Gastrocnemius medialis (tissue), 4 donors: ENCODE measurements around the gene EHD1.

Experiments used
- POLR2A ChIP-seq, 2 donors: fragments of 450-650 bp; IDR thresholded peaks; one replicate each; pipeline ENCODE4 v1.6.1; 2017; ENCODE audit warnings: antibody characterized with exemption in 2 of 2, mild to moderate bottlenecking in 2 of 2, moderate library complexity in 2 of 2
- TF ChIP-seq, protein P1 (sequence below), 5 experiments: fragments of 450-650 bp in 3 of 5; fragments of 200-600 bp in 2 of 5; sonication (generic) in 2 of 5; IDR thresholded peaks in 4 of 5; conservative IDR thresholded peaks in 1 of 5; 1 replicate in 4 of 5; 2 replicates in 1 of 5; pipeline ENCODE4 v1.5.1; 2016 to 2019; ENCODE audit warnings: antibody characterized with exemption in 5 of 5, mild to moderate bottlenecking in 3 of 5, moderate library complexity in 3 of 5

DNA sequence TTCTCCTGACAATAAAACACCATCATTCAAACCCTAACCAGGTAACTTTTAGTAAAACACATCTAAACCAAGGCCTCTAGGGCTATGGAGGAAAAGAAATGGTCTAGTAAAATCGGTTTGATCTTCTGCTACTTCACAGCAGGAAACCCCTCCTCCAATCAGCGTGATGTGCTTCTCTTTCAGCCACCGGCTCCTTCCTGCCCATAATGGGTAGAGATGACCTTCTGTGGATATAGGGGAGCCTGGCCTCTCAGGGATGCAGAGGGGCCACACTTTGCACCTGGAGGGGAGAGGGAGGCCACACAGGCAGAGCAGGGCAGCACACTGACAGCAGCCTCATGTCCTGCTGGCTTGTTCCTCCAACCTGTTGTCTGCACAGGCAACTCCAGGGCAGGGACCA is 6.9 kb downstream of the EHD1 start:
- TF ChIP-seq POLR2A (IDR thresholded peaks at IDR 0.05): no peak
- TF ChIP-seq, protein P1, sequence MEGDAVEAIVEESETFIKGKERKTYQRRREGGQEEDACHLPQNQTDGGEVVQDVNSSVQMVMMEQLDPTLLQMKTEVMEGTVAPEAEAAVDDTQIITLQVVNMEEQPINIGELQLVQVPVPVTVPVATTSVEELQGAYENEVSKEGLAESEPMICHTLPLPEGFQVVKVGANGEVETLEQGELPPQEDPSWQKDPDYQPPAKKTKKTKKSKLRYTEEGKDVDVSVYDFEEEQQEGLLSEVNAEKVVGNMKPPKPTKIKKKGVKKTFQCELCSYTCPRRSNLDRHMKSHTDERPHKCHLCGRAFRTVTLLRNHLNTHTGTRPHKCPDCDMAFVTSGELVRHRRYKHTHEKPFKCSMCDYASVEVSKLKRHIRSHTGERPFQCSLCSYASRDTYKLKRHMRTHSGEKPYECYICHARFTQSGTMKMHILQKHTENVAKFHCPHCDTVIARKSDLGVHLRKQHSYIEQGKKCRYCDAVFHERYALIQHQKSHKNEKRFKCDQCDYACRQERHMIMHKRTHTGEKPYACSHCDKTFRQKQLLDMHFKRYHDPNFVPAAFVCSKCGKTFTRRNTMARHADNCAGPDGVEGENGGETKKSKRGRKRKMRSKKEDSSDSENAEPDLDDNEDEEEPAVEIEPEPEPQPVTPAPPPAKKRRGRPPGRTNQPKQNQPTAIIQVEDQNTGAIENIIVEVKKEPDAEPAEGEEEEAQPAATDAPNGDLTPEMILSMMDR (IDR thresholded peaks at IDR 0.05 in 4 of 5, conservative IDR thresholded peaks at IDR 0.05 in 1 of 5): no peak
